HG03039 (cell line): ENCODE measurements around the gene FAM107B.

Source experiments
- ATAC-seq: cut with Tn5 transposase; IDR thresholded peaks from one replicate; pipeline ENCODE4 v1.9.1; 2021; ENCODE audit warnings: mild to moderate bottlenecking, moderate library complexity; ENCODE audit not compliant: unreplicated experiment

The FAM107B gene

GRCh38 chr10:14543046-14543903, 231.4 kb downstream of the FAM107B start:
- ATAC-seq = no peak

- no peak for ATAC-seq
Observed at GRCh38 chr10:14541379-14541778, 233.3 kb downstream of the FAM107B start.

DNA sequence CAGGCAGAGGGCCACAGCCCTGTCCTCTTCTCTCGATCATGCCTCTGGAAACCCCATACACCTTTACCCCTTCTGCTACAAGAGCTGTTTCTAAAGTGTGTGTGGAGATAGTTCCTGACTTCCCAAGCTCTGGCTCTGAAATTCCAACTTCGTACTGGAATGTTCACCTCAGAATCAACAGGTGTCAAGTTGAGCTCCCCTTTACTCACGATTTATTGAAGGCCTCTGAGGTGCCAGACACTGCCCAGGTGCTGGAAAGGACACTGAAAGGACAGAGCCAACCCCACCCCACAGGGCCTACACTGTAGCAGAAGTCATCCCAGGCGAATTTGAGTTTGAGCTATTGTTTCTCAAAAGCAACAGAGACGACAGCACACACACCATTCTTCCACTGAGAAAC, 234.1 kb downstream of the FAM107B start:
- ATAC-seq = no peak

GRCh38 chr10:14540062-14540461, 234.6 kb downstream of the FAM107B start:
- no peak for ATAC-seq

GRCh38 chr10:14539176-14539575, 235.5 kb downstream of the FAM107B start:
- ATAC-seq = no peak

- no peak for ATAC-seq
Observed at GRCh38 chr10:14536241-14537213, 238.2 kb downstream of the FAM107B start.

GRCh38 chr10:14535457-14536130, 239.1 kb downstream of the FAM107B start:
- no peak for ATAC-seq

DNA sequence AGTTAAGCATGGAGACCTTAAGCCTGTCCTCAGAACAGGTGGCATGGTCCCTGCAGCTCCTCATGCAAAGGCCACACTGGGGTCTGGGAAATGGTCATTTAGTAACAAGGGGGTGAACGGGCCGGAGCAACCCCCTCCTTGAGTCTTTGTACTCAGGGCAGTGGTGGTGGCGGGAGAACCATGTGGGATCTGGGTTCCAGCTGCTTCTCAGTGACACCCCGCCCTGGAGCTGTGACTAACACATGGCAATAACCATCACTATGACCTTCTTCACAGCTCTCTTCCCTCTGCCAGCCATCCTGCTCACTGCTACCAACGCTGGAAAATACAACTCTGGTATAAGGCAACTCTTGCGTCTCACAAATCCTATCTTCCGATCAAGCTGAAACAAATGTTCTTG, 240.5 kb downstream of the FAM107B start:
- ATAC-seq = no peak

GRCh38 chr10:14533295-14533694, 241.4 kb downstream of the FAM107B start:
- no peak for ATAC-seq

DNA sequence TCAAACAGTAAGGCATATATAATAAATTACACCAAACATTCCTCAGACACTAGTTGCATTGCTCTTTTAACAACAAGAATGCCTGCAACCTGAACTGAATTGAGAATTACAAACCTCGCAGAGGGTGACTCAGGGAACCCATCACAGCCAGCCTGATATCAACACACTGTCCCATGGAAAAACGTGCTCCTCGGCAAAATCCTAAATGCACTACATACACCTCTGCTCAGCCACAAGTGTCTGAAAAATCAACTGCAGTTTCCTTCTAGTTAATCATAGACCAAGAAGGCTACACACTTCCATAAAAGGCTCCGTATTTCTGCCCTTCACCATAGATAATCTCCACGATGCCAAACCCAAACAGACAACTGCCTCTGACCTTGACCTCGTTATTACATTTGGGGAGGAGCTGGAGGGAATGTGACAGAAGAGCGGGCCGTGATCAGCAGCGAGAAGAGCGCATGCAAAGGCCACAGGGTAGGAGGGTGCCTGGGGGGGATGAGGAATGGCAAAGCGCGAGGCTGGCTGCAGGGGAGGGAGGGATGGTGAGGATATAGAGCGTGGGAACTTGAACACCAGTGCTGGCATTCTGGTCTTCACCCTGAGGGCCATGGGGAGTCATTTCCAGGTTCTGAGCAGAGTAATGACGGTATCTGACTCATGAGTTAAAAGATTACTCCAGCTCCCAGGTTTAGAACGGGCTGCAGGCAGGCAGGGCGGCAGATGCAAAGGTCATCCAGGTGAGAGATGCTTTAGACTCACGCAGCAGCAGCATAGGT, 242.0 kb downstream of the FAM107B start:
- ATAC-seq = no peak

DNA sequence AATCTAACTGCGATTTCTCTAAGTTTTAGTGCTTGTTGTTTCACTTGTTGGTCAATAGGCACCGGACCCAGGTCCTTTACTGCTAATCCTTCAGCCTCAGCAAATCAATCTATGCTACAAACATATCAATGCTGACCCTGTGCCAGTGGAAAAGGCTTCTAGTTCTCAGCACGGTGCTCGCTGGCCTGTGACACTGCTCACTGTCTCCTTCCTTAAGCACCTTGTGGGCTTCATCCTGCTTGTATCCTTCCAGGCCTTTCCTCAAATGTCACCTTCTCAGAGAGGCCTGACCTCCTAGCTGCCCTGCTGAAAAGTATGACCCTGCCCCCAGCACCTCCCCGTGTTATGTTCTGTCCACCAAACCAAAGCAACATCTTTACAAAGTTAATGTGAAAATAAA, 242.7 kb downstream of the FAM107B start:
- no peak for ATAC-seq

DNA sequence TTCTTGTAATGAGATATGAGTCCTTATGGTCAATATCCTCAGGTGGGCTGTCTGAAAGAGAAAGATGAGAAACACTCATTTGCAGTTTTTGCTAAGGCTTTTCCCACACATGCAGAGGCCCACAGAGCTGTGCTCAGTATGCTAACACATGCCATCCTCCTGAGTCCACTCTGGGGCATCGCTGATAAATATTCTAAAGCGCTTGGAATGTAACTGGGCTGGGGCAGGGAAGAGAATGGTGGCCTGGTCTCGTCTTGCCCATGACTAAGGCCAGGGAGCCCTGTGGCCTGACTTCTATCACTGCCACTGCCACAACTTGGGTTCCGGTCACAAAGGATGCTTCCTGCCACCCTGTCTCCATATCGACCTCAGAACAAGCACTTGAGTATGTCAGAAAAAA, 244.2 kb downstream of the FAM107B start:
- ATAC-seq = no peak

DNA sequence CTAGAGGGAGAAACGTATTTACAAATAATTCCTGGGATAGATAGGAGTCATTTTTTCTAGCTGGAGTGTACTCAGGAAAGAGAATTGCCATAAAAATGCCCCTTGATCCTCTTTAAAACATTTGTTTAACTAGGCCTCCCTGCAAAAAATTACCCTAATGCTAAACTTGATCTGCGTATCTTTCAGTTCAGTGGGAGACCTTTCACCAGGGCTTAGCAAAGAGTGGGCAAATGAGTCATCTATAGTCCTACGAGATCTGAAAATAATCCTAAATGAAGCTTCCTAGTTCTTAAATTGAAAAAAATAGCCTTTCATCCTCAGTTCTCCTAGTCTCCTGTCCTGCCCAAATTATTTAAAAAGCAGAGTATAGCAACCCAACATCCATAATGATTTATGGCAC, 245.3 kb downstream of the FAM107B start:
- no peak for ATAC-seq

DNA sequence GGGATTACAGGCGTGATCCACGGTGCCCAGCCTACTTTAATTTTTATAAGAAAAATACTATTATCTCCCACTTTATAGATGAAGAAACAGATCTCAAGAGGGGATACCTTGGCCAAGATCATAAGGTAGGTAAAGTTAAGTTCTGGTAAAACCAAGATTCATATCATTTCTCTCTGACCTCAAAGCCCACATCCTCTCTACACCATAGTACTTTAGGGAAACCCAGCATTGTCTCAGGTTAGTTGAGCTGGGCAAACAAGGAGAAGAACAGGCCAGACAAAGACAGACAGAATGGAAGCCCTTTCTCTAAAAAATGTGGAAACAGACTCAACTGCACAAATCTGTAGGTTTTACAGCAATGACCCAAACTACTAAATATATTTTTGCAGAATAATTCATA, 246.2 kb downstream of the FAM107B start:
- ATAC-seq = no peak

DNA sequence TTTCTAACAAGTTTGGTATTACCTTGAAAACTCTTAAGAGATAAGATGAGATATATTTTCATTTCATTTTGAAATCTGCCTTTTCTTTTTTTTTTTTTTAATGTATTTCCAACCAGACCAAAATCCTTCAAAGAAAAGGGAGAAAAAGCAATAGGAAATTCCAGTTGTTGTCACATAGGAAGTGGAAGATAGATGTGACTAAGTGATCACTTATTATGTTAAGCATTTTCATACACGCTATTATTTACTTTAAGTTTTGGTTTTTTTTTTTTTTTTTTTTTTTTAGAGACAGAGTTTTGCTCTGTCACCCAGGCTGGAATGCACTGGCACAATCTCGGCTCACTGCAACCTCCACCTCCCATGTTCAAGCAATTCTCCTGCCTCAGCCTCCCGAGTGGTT, 246.8 kb downstream of the FAM107B start:
- ATAC-seq = no peak

- no peak for ATAC-seq
Observed at GRCh38 chr10:14527134-14527844, 247.4 kb downstream of the FAM107B start.

- no peak for ATAC-seq
Observed at GRCh38 chr10:14526326-14526725, 248.4 kb downstream of the FAM107B start.

DNA sequence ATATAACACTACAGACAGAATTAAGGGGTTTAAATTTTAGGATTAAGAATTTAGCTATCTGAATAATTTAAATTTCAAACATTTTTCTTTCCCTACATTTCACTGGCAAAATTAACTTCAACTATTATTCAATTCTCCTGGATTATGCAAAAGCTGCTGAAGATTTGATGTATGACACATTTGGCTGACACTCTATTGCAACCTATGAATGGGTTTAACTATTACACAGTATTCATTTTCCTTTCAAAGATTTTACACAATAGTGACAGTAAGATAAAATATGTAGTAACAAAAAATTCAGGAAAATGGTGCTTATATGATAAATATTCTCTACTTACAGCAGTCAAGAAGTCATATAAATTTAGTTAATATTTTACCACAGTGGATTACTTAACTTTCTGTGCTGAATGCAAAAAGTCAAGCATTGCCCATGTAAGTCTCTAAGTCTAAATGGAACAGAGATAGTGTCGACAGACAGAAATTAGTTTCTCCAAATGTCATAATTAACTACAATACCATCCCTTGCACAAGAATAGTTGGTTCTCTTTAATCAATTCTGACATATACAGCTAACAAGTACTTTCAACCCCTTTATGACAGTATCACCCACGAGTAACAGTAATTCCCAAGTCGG, 249.9 kb downstream of the FAM107B start:
- no peak for ATAC-seq

GRCh38 chr10:14523286-14523685, 251.4 kb downstream of the FAM107B start:
- ATAC-seq = no peak
